Right renal cortex interstitium (tissue), 3 donors: Measurements from ENCODE around the gene MFSD1. TPM values are rescaled to one million over a fixed set of nuclear protein-coding genes. Genes with fewer than 3 reads are reported as not detected.

Experiments used
- DNase-seq, 3 donors: peaks; one replicate each; pipeline ENCODE4 v3.0.0-alpha.2; 2013; ENCODE audit warnings: low read depth in 3 of 3, low spot score in 2 of 3
- polyA plus RNA-seq, 3 donors: library from polyadenylated mRNA; unstranded; fragments of 120-200 nt; gene quantifications; one replicate each; pipeline ENCODE4 v1.2.1, GENCODE V29; 2013; ENCODE audit not compliant: insufficient read length in 3 of 3

MFSD1 gene
- polyA plus RNA-seq, 3 donors = 54.7 to 57.5 (median 56.7) TPM

- DNase-seq = no peak
These were observed 6.8 kb downstream of the MFSD1 start for GRCh38 chr3:158808697-158809096.

DNA sequence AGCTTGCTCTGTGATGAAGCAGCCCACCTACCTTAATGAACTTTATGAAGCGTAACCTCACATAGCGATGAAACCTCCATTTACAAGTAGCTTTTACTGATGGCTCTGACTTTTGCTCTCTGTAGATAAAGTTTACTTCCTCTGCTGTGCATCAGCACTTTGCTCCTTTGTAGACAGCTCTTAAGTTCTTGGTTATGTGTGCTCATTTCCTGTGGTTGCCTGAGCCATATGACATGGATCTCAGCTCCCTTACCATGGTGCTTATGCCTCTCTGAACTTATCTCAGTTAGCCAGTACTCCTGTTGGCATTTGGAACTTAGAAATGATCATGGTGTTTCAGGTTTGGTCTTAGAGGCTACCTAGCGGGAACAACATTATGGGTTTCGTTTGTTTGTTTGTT, 7.8 kb downstream of the MFSD1 start:
- DNase-seq = no peak

DNA sequence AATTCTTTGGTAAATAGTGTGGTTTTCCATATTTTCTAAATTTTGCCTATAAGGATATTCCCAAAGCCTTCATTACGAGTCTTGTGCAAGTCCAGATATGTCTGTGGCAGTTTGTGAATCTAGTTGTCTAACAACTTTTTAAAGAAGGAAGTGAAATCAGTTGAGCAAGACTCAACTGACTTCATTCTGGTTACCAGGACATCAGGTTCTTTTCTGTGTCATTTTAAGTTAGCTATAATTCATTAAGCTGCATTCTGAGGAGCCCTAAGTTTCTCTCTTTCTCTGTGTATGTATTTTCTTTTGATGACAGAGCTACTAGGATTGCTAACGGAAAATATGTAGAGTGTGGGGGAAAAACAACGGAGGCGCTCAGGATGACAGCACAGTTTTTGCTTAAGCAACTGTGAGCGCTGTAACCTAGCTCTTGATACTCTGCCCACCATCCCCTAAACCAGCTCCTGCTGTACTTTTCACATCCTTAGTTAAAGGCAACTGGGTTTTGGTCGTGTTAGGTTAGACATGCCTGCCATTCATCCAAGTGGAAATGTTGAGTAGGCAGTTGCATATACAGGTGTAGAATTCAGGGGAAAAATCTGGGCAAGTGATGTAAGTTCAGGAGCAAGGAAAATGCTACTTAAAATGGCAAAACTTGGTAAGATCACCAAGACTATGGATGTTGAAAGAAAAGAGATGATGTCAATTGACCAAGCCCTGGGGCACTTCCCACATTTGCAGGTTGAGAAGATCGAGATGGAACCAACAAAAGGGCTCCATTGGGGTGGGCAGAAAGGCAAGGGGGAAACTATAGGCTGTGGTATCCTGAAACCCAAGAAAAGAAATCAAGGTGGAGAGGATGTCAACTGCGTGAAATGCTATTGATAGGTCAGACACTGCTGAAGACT, 9.2 kb downstream of the MFSD1 start:
- no peak for DNase-seq

DNA sequence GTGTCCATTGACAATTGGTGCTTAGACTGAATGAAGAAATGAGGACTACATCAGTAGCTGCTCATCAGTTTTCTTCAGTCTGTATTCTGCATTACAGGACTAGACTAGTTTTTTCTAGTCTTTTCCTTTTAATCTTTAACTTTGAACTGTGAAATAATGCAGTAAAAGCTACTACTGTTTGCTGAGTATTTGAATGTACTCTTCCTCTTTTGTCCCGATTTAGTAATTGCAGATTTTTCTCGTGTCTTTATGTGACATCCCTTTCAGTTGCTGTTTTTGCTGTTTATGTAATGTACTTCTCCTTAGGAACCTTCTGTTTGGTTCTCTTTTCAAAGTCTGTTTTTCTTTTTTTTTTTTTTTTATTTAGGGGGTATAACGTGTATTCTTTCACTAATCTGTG, 17.4 kb downstream of the MFSD1 start:
- DNase-seq = no peak

- no peak for DNase-seq
These were observed 18.7 kb downstream of the MFSD1 start for GRCh38 chr3:158820521-158820920.

- no peak for DNase-seq
These were observed 20.0 kb downstream of the MFSD1 start for GRCh38 chr3:158821847-158822246.

DNA sequence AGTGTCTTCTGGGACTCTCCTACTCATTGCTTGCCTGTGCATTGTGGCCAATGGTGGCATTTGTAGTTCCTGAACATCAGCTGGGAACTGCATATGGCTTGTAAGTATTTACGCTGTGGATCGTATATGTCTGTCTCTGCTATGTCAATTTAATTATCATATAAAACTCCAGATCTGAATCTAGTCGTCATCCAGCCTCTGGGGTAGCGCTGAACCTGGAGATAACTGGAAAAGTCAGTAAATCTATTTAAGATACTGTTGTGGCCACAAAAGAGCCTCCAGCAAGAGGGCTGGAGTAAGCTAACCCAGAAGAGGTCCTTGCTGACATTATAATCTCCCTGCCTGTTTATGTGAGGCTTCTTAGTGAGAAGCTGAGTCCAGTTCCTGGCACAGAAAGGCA, 21.6 kb downstream of the MFSD1 start:
- DNase-seq = no peak

GRCh38 chr3:158827773-158828172, 25.9 kb downstream of the MFSD1 start:
- no peak for DNase-seq

DNA sequence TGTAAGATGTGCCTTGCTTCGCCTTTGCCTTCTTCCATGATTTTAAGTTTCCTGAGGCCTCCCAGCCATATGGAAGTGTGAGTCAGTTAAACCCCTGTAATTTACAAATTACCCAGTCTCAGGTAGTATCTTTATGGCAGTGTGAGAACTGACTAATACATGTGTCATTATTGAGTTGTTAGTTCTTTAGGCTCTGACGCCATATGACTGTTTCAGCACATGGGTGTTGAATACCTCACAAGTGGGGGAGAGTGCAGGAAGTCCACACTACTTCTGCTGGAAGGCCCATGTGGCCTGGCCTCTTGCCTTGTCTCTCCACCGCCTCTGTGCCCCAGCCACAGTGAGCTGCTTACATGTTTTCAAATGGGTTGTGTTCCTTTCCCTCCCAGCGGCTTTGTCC, 28.5 kb downstream of the MFSD1 start:
- DNase-seq = no peak

GRCh38 chr3:158831861-158832260, 30.0 kb downstream of the MFSD1 start:
- DNase-seq = no peak

DNA sequence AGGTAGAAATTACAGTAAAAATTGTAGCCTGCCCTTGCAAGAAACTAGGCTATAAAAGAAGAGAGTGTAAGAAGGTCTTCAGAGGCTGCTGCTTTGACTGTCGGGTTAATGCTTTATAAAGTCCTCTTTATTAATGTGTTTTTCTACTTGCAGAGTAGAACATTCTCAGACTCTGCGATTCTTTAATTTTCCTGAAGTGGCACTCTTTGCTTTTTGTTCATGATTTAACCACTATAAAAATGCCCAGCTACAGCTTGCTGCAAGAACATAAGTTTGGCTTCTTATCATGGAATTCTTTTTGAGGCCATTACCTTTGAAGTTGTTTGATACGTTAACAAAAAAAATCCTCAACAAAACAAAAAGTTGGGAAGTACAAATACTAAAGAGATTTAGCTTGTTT, 33.8 kb downstream of the MFSD1 start:
- DNase-seq = no peak

- DNase-seq = no peak
These were observed 34.5 kb downstream of the MFSD1 start for GRCh38 chr3:158836312-158836711.

GRCh38 chr3:158837240-158837639, 35.4 kb downstream of the MFSD1 start:
- DNase-seq = no peak

- DNase-seq = no peak
These were observed 38.1 kb downstream of the MFSD1 start for GRCh38 chr3:158839966-158840365.

DNA sequence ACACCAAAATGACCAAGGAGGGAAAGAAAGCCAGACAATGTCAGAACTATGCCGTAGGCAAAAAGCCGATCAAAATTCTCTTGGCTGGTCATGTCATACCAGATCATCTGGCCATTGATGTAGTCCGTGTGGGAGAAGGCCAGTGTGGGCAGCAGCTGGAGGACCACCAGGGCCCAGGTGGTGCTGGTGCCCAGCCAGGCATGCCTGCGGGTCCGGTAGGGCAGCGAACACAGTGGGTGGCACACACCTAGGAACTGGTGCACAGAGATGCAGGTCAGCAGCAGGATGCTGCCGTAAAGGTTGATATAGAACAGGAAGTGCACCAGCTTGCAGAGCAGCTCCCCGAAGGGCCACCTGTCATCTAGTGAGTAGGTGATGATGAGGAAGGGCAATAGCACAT, 39.5 kb downstream of the MFSD1 start:
- DNase-seq = no peak

DNA sequence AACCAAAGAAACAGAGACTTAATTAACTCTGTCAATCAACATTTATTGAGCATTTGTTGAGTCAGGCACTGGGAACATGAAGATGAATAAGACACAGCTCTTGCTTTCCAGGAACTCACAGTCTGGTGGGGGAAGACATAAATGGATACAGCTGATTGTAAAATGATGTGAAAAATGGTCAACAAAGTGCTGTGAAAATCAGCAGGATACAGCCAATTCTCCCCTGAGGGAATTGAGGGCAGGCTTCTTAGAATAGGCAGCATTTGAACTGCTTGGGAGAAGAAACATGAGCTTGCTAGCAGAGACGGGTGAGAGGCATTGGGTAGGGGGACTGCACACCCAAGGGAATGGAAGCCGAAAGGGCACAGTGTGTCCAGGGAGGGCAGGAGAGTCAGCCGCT, 41.1 kb downstream of the MFSD1 start:
- no peak for DNase-seq

DNA sequence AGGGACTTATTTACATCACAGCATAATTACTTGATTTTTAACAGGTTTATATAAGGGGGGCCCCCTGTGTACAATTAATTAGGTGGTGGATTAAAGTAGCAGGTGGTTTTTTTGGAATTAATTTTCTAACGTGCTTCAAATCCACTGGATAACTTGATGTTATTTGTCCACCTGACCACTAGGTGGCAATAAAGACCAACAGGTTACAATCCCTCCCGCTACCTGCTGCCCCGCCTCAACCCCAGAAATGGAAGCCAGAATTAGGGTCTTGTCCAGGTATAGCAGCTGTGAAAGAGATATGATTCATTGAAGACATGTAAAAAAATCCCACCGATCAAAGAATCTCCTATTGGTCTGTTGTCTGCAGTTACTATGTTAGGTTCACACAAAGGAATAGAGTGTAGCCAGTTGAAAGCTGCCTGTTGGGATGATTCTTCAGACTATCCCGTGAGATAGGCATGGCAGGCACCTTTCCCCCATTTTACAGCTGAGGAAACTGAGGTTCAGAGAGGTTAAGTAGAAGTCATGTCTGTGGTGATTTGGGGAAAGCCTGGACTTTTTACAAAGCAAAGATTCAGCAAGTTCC, 44.0 kb downstream of the MFSD1 start:
- peak in 2 of 3 donors; percentile 8 to 10 for DNase-seq

DNA sequence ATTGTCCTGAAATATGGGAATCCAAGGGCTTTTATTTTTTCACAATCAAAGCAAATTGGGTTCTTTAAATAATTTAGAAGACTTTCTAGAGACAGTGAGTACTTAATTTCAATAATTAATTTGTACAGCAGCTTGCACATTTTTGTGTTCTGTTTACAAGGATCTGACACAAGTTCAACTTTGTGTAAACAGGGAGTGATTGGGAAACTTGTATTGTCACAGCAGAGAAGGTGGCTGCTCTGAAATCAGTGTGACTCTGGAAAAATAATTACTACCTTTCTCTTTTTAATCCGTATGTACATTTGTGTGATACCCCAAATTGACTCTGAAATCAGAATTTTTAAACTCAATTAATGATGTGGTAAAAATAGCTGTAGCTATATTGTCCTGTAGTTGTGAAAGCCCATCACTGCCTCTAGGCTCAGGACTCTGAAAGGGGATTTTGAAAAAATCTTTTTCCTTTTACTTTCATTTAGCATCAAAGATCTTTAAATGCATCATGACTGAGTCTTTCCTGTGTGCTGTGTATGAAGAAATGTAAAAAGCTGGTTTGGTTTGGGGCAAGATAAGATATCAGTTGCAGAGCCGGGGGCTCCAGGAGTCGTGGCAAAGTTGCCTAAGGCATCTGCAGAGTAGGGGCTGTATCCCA, 45.1 kb downstream of the MFSD1 start:
- DNase-seq = no peak

DNA sequence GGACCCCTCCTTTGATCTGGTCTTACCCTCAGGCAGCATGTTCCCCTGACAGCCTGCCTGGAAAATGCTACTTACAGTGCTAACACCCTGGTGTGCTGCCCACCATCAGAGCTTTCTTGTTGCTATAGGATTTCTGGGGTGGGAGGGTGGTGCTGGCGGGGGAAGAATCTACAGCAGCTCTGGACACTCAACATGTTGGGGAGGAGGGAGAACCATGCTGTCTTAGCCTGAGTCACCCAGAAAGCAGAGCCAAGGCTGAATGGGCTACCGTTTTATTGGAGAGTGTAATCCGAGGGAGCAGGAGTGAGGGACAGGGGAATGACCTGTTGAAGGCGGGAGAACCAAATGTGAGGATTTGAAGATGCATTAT, 45.6 kb downstream of the MFSD1 start:
- DNase-seq = no peak

GRCh38 chr3:158847885-158848284, 46.0 kb downstream of the MFSD1 start:
- DNase-seq = no peak

DNA sequence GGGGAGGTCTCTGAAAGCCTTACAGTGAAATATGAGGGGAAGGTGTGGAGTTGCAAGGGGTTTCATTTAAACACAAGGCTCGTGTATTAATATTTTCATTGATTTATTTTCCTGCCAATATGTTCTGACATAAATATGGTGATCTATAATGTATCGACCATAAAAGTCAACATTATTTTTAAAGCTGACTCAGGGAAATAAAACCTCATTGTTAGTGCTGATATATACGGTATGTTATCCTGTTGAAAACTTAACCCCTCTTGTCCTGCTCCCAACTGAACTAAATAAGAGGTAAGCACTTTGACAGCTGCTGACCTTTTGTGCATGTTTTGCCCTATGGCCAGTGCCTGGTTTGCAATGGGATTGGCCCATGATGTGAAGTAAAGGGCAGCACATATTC, 47.9 kb downstream of the MFSD1 start:
- no peak for DNase-seq

DNA sequence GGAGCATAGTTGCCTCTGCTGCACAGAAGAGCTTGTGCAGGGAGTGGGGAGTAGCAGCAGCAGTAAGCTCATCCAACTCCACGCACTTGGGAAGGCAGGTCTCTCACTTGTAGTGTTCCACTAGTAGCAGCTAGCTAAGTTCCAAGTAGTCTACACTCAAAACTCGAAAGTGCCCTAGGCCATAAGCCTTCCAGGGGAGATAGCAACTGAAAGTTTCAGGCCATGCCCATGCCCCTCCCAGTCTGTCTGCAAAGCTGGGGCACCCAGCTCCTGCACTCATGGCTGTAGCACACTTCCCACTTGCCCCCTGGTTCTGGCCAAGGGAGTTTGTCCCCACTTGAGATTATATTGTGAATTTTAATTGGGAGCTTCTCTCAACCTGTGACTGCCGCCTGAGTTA, 57.5 kb downstream of the MFSD1 start:
- no peak for DNase-seq
